ENCODE data around the gene CASP1.

GRCh38 chr11:105007463-105007862 lies 27.5 kb downstream of the CASP1 start:
- TF ChIP-seq POLR2A (IDR thresholded peaks at IDR 0.05; ENCODE audit: low read depth, low read length) = no peak
- TF ChIP-seq POLR2AphosphoS5 (IDR thresholded peaks at IDR 0.05; ENCODE audit: low read depth, low read length) = no peak

All from GM12892 (cell line).